Psoas muscle (tissue), 8 donors: ENCODE measurements around the gene HYPK. TPM values are rescaled to one million over a fixed set of nuclear protein-coding genes. Genes with fewer than 3 reads are reported as not detected.

Experiments used
- ATAC-seq, 4 donors: fragments of 200-7000 bp; cut with Tn5 transposase; one replicate each; pipeline ENCODE4 v1.9.1; 2020; ENCODE audit warnings: moderate library complexity in 3 of 4, mild to moderate bottlenecking in 2 of 4
- DNase-seq, 2 donors: peaks; one replicate each; pipeline ENCODE4 v3.0.0-alpha.2; 2020
- H3K27ac ChIP-seq: fragments of 200-600 bp; one replicate; pipeline ENCODE4 v1.8.0; 2022
- H3K27me3 ChIP-seq, 3 donors: fragments of 200-600 bp in 1 of 3; one replicate each; pipeline versions ENCODE4 v1.6.1 to v1.8.0; 2013 to 2022; ENCODE audit warnings: low read length in 2 of 3, mild to moderate bottlenecking in 2 of 3, moderate library complexity in 1 of 3; ENCODE audit not compliant: insufficient read depth in 3 of 3
- H3K36me3 ChIP-seq, 2 donors: fragments of 200-600 bp in 1 of 2; one replicate each; pipeline versions ENCODE4 v1.6.1 to v1.8.0; 2013 to 2022; ENCODE audit warnings: low read depth in 1 of 2, mild to moderate bottlenecking in 1 of 2, moderate library complexity in 1 of 2; ENCODE audit not compliant: insufficient read depth in 1 of 2
- H3K4me1 ChIP-seq: fragments of 200-600 bp; one replicate; pipeline ENCODE4 v1.8.0; 2022
- H3K4me3 ChIP-seq: fragments of 200-600 bp; one replicate; pipeline ENCODE4 v1.8.0; 2022; ENCODE audit warnings: mild to moderate bottlenecking
- H3K9me3 ChIP-seq: fragments of 200-600 bp; one replicate; pipeline ENCODE4 v1.8.0; 2022
- WGBS, 3 donors: extraction: QIAGEN DNeasy Blood & Tissue Kit; methylation state at CpG; one replicate each; pipeline versions ENCODE4 v1.1.6 to v1.1.7; 2013; 5-methylcytosine and 5-hydroxymethylcytosine counted together
- intact Hi-C, 2 donors: fragments of 100-400 bp; cut with DNase I; formaldehyde crosslinking; loops; one replicate each; pipeline versions ENCODE4 v1.11.0 to v1.14.2; 2022
- long read RNA-seq, 2 donors: library from polyadenylated mRNA; unstranded; transcript quantifications; one replicate each; pipeline ENCODE4 v2.0.0, GENCODE V29; 2021
- polyA plus RNA-seq, 3 donors: library from polyadenylated mRNA; stranded (reverse); fragments of 200-250 nt; gene quantifications; one replicate each; pipeline ENCODE4 v1.2.3, GENCODE V29; 2013
- total RNA-seq, 4 donors: library from RNA; stranded (reverse); fragmentation: NEBNext Ultra II Directional in 2 of 4; extraction: Animal tissue kit (Norgen Biotek cat#: 25700) in 2 of 4; gene quantifications; one replicate each; pipeline versions ENCODE4 v1.2.1 to v1.2.4, GENCODE V29; 2021 to 2023
- TF ChIP-seq, protein P1 (sequence below): fragments of 200-600 bp; IDR thresholded peaks from one replicate; pipeline ENCODE4 v1.8.0; 2022; ENCODE audit warnings: antibody characterized with exemption
- donor health status: healthy with polysubstance abuse.
- donor health status: DM: no; HTN: no; CAD: no; lungs with moderate emphysema.
- donor health status: Bipolar disorder and iron deficiency.
- donor health status: healthy.
- donor health status: DM: yes; HTN: yes; CAD: no.
- donor health status: DM: no; HTN: no; CAD: no.
- donor health status: DM: no; HTN: no; CAD: no.
- donor health status: DM: yes; HTN: yes; CAD: no.

The HYPK gene, protein sequence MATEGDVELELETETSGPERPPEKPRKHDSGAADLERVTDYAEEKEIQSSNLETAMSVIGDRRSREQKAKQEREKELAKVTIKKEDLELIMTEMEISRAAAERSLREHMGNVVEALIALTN
- total RNA-seq (10 to 100 TPM; 17.7 to 28.0 (median 18.9) TPM), polyA plus RNA-seq (10 to 100 TPM in 2 of 3 donors, under 1 TPM in 1; 0.77 to 36.5 (median 26.4) TPM)
- long read RNA-seq, donor 1, transcript HYPK-202 (4 exons, 1,051 nt) = major isoform, 49 of 49 reads
- long read RNA-seq, donor 1, partial matches to known transcripts = 0 of 49 reads
- long read RNA-seq, donor 1, other reads (novel, unspliced or antisense) = 0 of 49 reads
- long read RNA-seq, donor 2, transcript HYPK-202 (4 exons, 1,051 nt) = major isoform, 73 of 75 reads
- long read RNA-seq, donor 2, partial matches to known transcripts = 0 of 75 reads
- long read RNA-seq, donor 2, other reads (novel, unspliced or antisense) = 2 of 75 reads

DNA sequence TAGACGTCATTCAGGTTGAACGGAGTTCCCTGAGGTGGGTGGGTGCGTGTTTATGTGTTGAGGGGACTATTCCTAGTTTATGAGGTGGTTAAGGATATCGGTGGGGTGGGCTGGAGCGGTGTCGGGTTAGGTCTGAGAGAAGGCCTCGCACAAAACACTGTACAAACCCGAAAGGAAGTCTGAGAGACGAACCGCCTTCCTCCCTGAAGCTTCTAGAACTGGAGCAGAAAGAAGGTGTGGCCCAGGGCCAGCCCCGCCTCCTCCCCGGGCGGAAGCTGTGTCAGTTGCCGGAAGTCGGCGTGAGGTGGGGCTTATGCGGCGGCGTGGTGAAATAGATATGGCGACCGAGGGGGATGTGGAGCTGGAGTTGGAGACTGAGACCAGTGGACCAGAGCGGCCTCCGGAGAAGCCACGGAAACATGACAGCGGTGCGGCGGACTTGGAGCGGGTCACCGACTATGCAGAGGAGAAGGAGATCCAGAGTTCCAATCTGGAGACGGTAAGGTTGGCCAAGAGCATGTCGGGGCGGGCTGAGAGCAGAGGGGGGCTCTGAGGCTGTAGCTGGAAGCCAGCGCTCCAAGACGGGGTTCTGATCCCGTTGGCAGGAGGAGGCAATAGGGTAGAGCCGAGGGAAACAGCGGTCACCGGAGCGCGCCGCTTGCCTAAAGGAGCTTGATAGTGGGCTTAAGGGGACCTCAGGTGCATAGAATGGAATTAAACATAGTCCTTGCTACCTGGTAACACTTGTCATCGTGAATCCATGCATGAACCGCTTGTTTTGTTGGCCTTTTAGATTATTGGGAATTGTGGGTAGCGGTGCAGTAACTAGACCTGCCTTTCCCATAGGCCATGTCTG lies at the start of gene HYPK:
Gene HYPK, plus strand, starts transcription at position 314 of the 856 bp plus-strand sequence. Its CDS starts 24 bp downstream, at position 338.
- Histone ChIP-seq H3K4me3 (peak within 1 kb of the TSS; percentile 99), H3K27ac (peak within 1 kb of the TSS; percentile 92), H3K9me3 (no peaks in the 10 kb centered on the region), H3K27me3 (no peaks in the 10 kb centered on the region), H3K36me3 (peaks cover 1 to 83% of the 10 kb centered on the region in 2 donors), H3K4me1 (peaks cover 36% of the 10 kb centered on the region)
- peak; percentile 87 to 95 (median 92) for ATAC-seq
- TF ChIP-seq, protein P1, sequence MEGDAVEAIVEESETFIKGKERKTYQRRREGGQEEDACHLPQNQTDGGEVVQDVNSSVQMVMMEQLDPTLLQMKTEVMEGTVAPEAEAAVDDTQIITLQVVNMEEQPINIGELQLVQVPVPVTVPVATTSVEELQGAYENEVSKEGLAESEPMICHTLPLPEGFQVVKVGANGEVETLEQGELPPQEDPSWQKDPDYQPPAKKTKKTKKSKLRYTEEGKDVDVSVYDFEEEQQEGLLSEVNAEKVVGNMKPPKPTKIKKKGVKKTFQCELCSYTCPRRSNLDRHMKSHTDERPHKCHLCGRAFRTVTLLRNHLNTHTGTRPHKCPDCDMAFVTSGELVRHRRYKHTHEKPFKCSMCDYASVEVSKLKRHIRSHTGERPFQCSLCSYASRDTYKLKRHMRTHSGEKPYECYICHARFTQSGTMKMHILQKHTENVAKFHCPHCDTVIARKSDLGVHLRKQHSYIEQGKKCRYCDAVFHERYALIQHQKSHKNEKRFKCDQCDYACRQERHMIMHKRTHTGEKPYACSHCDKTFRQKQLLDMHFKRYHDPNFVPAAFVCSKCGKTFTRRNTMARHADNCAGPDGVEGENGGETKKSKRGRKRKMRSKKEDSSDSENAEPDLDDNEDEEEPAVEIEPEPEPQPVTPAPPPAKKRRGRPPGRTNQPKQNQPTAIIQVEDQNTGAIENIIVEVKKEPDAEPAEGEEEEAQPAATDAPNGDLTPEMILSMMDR = no peak
- WGBS, 3 donors = 4 to 6% (median 6%) methylated on average over 44 of the region's 44 CpGs
- peak; percentile 93 to 97 for DNase-seq
- intact Hi-C loops = no loop called here

DNA sequence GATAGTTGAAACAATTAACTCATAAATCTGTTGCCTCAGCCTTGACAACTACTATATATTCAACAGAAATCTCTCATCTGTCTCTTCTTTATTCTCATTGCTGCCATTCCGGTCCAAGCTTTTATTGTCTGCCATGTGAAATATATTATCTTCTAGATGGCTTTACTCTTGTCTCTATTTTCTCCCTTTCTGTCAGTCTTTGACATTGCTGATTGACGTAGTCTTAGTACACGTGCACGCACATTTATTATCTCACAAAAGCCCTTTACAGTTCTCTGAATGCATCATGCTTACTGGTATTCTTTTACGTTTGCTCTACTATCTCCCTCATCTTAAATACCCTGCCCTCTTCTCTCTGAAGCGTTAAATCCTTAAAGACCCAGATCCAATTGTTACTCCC lies 48.5 kb upstream of the HYPK start:
- H3K4me1 ChIP-seq = peaks cover 13% of the 10 kb centered on the region
- TF ChIP-seq, protein P1 = no peak
- H3K9me3 ChIP-seq = no peaks in the 10 kb centered on the region
- no peak overlapping the region for H3K4me3 ChIP-seq
- H3K27me3 ChIP-seq = no peaks in the 10 kb centered on the region
- DNase-seq (no peak), ATAC-seq (no peak)
- peaks cover 2 to 55% of the 10 kb centered on the region in 2 donors for H3K36me3 ChIP-seq
- intact Hi-C loops = no loop called here
- H3K27ac ChIP-seq = no peak overlapping the region
- WGBS, 3 donors = 78 to 85% (median 79%) methylated on average over 6 of the region's 6 CpGs

DNA sequence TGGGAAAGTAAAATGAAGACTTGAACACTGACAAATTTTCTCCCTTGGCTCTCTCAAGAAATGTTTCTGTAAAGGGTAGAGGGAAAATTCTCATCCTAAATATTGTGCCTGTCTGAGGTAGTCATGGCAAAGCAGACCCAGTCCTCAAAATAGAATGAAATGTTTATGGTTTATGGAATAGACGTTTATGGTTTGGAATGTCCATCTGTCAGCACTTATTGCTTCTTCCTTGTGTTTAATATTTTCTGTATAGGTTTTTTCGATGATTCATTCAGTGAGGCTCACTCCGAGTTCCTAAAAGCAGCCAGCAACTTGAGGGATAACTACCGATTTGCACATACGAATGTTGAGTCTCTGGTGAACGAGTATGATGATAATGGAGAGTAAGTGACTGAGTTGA lies 37.6 kb upstream of the HYPK start:
- 79 to 85% (median 83%) methylated on average over 6 of the region's 6 CpGs for WGBS, 3 donors
- H3K9me3 ChIP-seq = no peaks in the 10 kb centered on the region
- H3K27me3 ChIP-seq = no peaks in the 10 kb centered on the region
- TF ChIP-seq, protein P1 = no peak
- no peak overlapping the region for H3K4me3 ChIP-seq
- no peak overlapping the region for H3K27ac ChIP-seq
- DNase-seq (no peak), ATAC-seq (no peak)
- peaks cover 17 to 100% of the 10 kb centered on the region in 2 donors for H3K36me3 ChIP-seq
- intact Hi-C loops = no loop called here
- peaks cover 8% of the 10 kb centered on the region for H3K4me1 ChIP-seq

DNA sequence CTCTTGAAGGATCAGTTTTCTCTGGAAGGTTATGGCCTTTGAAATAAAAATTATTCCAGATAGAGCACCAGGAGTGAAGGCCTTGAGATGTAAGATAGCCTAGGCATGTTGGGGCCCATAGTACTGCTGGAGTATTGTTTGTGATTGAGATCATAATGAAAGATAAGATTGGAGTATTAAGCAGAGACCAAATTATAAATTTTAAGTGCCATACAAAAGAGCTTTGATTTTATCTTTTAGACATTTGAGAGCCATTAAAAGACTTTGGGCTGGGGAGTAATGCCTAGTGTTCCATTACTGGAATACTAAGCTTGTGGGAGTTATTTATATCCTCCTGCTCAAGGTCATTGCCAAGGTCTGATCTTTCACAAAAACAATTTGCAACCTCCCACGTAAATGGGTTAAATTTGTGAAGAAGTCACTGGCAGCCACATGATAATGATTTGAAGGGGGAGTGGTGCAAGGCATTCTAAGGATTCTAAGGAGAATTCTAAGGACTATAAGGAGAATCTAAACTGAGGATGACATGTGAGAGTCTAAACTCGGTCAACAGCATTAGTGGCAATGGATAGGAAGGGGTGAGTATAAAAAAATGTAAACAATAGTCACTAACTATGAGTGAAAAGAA lies 36.5 kb upstream of the HYPK start:
- intact Hi-C loops = no loop called here
- H3K4me3 ChIP-seq = no peak overlapping the region
- peaks cover 8% of the 10 kb centered on the region for H3K4me1 ChIP-seq
- TF ChIP-seq, protein P1 = no peak
- 44 to 55% (median 49%) methylated on average over 2 of the region's 2 CpGs for WGBS, 3 donors
- H3K27ac ChIP-seq = peak overlapping the region; percentile 21
- no peaks in the 10 kb centered on the region for H3K27me3 ChIP-seq
- no peaks in the 10 kb centered on the region for H3K9me3 ChIP-seq
- no peak for DNase-seq
- peaks cover 21 to 100% of the 10 kb centered on the region in 2 donors for H3K36me3 ChIP-seq
- no peak for ATAC-seq
